CD4-positive, alpha-beta T cell treated with Interleukin-21 for 1 hour (primary cell): Measurements from ENCODE around the gene FGF14.

Source experiments
- DNase-seq: peaks from one replicate; pipeline ENCODE4 v3.0.0-alpha.2; 2020

The FGF14 gene

GRCh38 chr13:101835920-101836319 lies 565.9 kb downstream of the FGF14 start:
- no peak for DNase-seq

GRCh38 chr13:101833671-101834070 lies 568.2 kb downstream of the FGF14 start:
- no peak for DNase-seq

GRCh38 chr13:101830035-101830434 lies 571.8 kb downstream of the FGF14 start:
- no peak for DNase-seq

GRCh38 chr13:101829484-101829883 lies 572.4 kb downstream of the FGF14 start:
- DNase-seq, result no peak

- DNase-seq, result no peak
Measured at GRCh38 chr13:101828119-101828518, 573.7 kb downstream of the FGF14 start.

- DNase-seq, result no peak
Measured at GRCh38 chr13:101817898-101818297, 584.0 kb downstream of the FGF14 start.

GRCh38 chr13:101811881-101812280 lies 590.0 kb downstream of the FGF14 start:
- no peak for DNase-seq

GRCh38 chr13:101811284-101811839 lies 590.5 kb downstream of the FGF14 start:
- no peak for DNase-seq

- DNase-seq, result no peak
Measured at GRCh38 chr13:101799196-101799595, 602.7 kb downstream of the FGF14 start.

- DNase-seq, result no peak
Measured at GRCh38 chr13:101798437-101798836, 603.4 kb downstream of the FGF14 start.

- no peak for DNase-seq
Measured at GRCh38 chr13:101795460-101795859, 606.4 kb downstream of the FGF14 start.

- DNase-seq, result no peak
Measured at GRCh38 chr13:101795025-101795424, 606.8 kb downstream of the FGF14 start.

- no peak for DNase-seq
Measured at GRCh38 chr13:101792189-101792588, 609.7 kb downstream of the FGF14 start.

GRCh38 chr13:101785858-101786257 lies 616.0 kb downstream of the FGF14 start:
- DNase-seq, result no peak

GRCh38 chr13:101784313-101784712 lies 617.5 kb downstream of the FGF14 start:
- DNase-seq, result no peak

GRCh38 chr13:101783554-101783953 lies 618.3 kb downstream of the FGF14 start:
- no peak for DNase-seq

- no peak for DNase-seq
Measured at GRCh38 chr13:101780211-101780610, 621.6 kb downstream of the FGF14 start.

GRCh38 chr13:101779147-101779546 lies 622.7 kb downstream of the FGF14 start:
- no peak for DNase-seq

GRCh38 chr13:101775267-101775666 lies 626.6 kb downstream of the FGF14 start:
- no peak for DNase-seq

- DNase-seq, result no peak
Measured at GRCh38 chr13:101774393-101774792, 627.5 kb downstream of the FGF14 start.

- DNase-seq, result no peak
Measured at GRCh38 chr13:101773062-101773461, 628.8 kb downstream of the FGF14 start.

- DNase-seq, result no peak
Measured at GRCh38 chr13:101767131-101767530, 634.7 kb downstream of the FGF14 start.

- no peak for DNase-seq
Measured at GRCh38 chr13:101763191-101763590, 638.7 kb downstream of the FGF14 start.

- peak; percentile 48 for DNase-seq
Measured at GRCh38 chr13:101757446-101758039, 644.3 kb downstream of the FGF14 start.

GRCh38 chr13:101755228-101755887 lies 646.5 kb downstream of the FGF14 start:
- DNase-seq, result no peak
